Keratinocyte (primary cell): ENCODE data around the gene MAST2. TPM values are rescaled to one million over a fixed set of nuclear protein-coding genes. Genes with fewer than 3 reads are reported as not detected.

Experiments used
- DNase-seq: peaks from one replicate; pipeline ENCODE4 v3.0.0-alpha.2; 2011; ENCODE audit warnings: low read depth, missing footprints, low spot score
- FAIRE-seq: peaks from 2 replicates; lab custom pipeline; 2011; peaks lifted over from hg19 to GRCh38; lab: Jason Lieb, UNC
- H2AFZ ChIP-seq: 2 replicates; pipeline ENCODE4 v1.6.0; 2012; ENCODE audit warnings: low read length, control low read depth, inconsistent platforms; ENCODE audit not compliant: control insufficient read depth
- H3K27ac ChIP-seq: 2 replicates; pipeline ENCODE4 v1.5.1; 2011; ENCODE audit warnings: low read length; ENCODE audit not compliant: control insufficient read depth, insufficient read depth
- H3K27me3 ChIP-seq: 3 replicates; pipeline ENCODE4 v1.6.0; 2011; ENCODE audit warnings: low read length; ENCODE audit not compliant: control insufficient read depth, insufficient read depth; ENCODE audit errors: extremely low read depth
- H3K36me3 ChIP-seq, 2 experiments: 2 replicates in 1 of 2; 3 replicates in 1 of 2; pipeline ENCODE4 v1.5.1; 2011; ENCODE audit warnings: low read length in 2 of 2, mild to moderate bottlenecking in 1 of 2; ENCODE audit not compliant: control insufficient read depth in 2 of 2, insufficient read depth in 2 of 2; ENCODE audit errors: extremely low read depth in 1 of 2
- H3K4me1 ChIP-seq: 3 replicates; pipeline ENCODE4 v1.5.1; 2011; ENCODE audit warnings: low read length; ENCODE audit not compliant: control insufficient read depth, insufficient read depth; ENCODE audit errors: extremely low read depth
- H3K4me2 ChIP-seq: 3 replicates; pipeline ENCODE4 v1.6.0; 2011; ENCODE audit warnings: low read depth, low read length; ENCODE audit not compliant: control insufficient read depth, insufficient read depth; ENCODE audit errors: extremely low read depth
- H3K4me3 ChIP-seq, 3 experiments: fragments of 200-600 bp in 1 of 3; sonication (generic) in 1 of 3; 2 replicates in 2 of 3; 3 replicates in 1 of 3; pipeline ENCODE4 v1.5.1; 2011 to 2016; ENCODE audit warnings: low read length in 3 of 3, mild to moderate bottlenecking in 3 of 3, control low read depth in 2 of 3, inconsistent platforms in 1 of 3, low read depth in 1 of 3, mixed read lengths in 1 of 3, mixed run types in 1 of 3, moderate library complexity in 1 of 3; ENCODE audit not compliant: control insufficient read depth in 2 of 3, insufficient read depth in 2 of 3; ENCODE audit errors: extremely low read depth in 1 of 3
- H3K79me2 ChIP-seq: 2 replicates; pipeline ENCODE4 v1.6.0; 2012; ENCODE audit warnings: low read length; ENCODE audit not compliant: control insufficient read depth, insufficient read depth
- H3K9ac ChIP-seq: 3 replicates; pipeline ENCODE4 v1.6.0; 2011; ENCODE audit warnings: low read length; ENCODE audit not compliant: control insufficient read depth, insufficient read depth; ENCODE audit errors: extremely low read depth
- H3K9me1 ChIP-seq: 3 replicates; pipeline ENCODE4 v1.6.0; 2011; ENCODE audit warnings: low read length; ENCODE audit not compliant: control insufficient read depth, insufficient read depth; ENCODE audit errors: extremely low read depth
- H3K9me3 ChIP-seq: 2 replicates; pipeline ENCODE4 v1.5.1; 2012; ENCODE audit warnings: low read depth, low read length; ENCODE audit not compliant: control insufficient read depth
- H4K20me1 ChIP-seq: 3 replicates; pipeline ENCODE4 v1.6.0; 2011; ENCODE audit warnings: low read length; ENCODE audit not compliant: control insufficient read depth, insufficient read depth; ENCODE audit errors: extremely low read depth
- EZH2 ChIP-seq: IDR thresholded peaks from one replicate; pipeline ENCODE4 v1.6.1; 2012; ENCODE audit warnings: inconsistent platforms, mild to moderate bottlenecking, low read length, moderate library complexity
- dilution Hi-C: fragments of 300-500 bp; cut with MboI; formaldehyde crosslinking; loops from one replicate; pipeline ENCODE4 v1.7.0; 2020; ENCODE audit warnings: low sequenced_read_pairs; ENCODE audit not compliant: extremely low pct_ligation_motif_present
- polyA plus RNA-seq, 5 experiments: library from polyadenylated mRNA; depleted of rRNA in 3 of 5; stranded (reverse) in 3 of 5; stranded (forward) in 1 of 5; unstranded in 1 of 5; fragments of >200 nt; gene quantifications; 1 replicate in 1 of 5; 2 replicates in 3 of 5; 3 replicates in 1 of 5; pipeline versions ENCODE4 v1.2.1 to v1.2.3, GENCODE V29; 2011 to 2012; ENCODE audit warnings: missing spikeins in 2 of 5, low read depth in 1 of 5, low replicate concordance in 1 of 5
- TF ChIP-seq, protein P1 (sequence below), 3 experiments: IDR thresholded peaks in 1 of 3; conservative IDR thresholded peaks in 1 of 3; optimal IDR thresholded peaks in 1 of 3; 2 replicates in 2 of 3; 3 replicates in 1 of 3; pipeline versions ENCODE3 to v1.5.1; 2011; ENCODE audit warnings: low read length in 3 of 3, mild to moderate bottlenecking in 3 of 3, moderate library complexity in 2 of 3, control low read depth in 1 of 3, inconsistent platforms in 1 of 3; ENCODE audit not compliant: insufficient read depth in 2 of 3; ENCODE audit errors: extremely low read depth in 1 of 3

MAST2 gene
- polyA plus RNA-seq, 1 donor (not counting 4 experiments of a cell fraction or from before 2014, with no cell fraction given): 12.2 TPM

DNA sequence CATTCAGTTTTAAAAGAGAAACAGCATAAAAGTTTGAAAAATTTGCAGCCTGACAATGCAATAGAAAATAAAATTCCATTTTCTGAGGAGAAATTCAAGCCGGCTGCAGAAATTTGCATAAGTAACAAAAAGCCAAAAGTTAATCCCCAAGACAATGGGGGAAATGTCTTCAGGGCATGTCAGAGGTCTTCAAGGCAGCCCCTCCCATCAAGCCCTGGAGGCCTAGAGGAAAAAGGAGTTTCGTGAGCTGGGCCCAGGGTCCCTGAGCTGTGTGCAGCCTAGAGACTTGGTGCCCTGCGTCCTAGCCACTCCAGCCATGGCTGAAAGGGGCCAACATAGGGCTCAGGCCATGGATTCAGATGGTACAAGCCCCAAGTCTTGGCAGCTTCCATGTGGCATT is 254.4 kb downstream of the MAST2 start:
- Histone ChIP-seq H3K36me3 (peaks cover 0 to 3% of the 10 kb centered on the region in 2 experiments), H3K4me3 (no peak overlapping the region), H3K79me2 (no peaks in the 10 kb centered on the region), H3K27ac (no peak overlapping the region), H3K4me1 (no peaks in the 10 kb centered on the region), H3K9me1 (no peaks in the 10 kb centered on the region), H3K9me3 (no peaks in the 10 kb centered on the region), H2AFZ (no peak overlapping the region), H3K4me2 (no peak overlapping the region), H4K20me1 (no peaks in the 10 kb centered on the region), H3K27me3 (no peaks in the 10 kb centered on the region), H3K9ac (no peak overlapping the region)
- dilution Hi-C loops: no loop called here
- DNase-seq (no peak), FAIRE-seq (no peak)
- TF ChIP-seq, protein P1, sequence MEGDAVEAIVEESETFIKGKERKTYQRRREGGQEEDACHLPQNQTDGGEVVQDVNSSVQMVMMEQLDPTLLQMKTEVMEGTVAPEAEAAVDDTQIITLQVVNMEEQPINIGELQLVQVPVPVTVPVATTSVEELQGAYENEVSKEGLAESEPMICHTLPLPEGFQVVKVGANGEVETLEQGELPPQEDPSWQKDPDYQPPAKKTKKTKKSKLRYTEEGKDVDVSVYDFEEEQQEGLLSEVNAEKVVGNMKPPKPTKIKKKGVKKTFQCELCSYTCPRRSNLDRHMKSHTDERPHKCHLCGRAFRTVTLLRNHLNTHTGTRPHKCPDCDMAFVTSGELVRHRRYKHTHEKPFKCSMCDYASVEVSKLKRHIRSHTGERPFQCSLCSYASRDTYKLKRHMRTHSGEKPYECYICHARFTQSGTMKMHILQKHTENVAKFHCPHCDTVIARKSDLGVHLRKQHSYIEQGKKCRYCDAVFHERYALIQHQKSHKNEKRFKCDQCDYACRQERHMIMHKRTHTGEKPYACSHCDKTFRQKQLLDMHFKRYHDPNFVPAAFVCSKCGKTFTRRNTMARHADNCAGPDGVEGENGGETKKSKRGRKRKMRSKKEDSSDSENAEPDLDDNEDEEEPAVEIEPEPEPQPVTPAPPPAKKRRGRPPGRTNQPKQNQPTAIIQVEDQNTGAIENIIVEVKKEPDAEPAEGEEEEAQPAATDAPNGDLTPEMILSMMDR (optimal IDR thresholded peaks at IDR 0.05 in 1 of 3, IDR thresholded peaks at IDR 0.05 in 1 of 3, conservative IDR thresholded peaks at IDR 0.05 in 1 of 3; ENCODE audit: extremely low read depth in 1 of 3, insufficient read depth in 2 of 3, low read length in 3 of 3): no peak
- no peak for TF ChIP-seq EZH2

DNA sequence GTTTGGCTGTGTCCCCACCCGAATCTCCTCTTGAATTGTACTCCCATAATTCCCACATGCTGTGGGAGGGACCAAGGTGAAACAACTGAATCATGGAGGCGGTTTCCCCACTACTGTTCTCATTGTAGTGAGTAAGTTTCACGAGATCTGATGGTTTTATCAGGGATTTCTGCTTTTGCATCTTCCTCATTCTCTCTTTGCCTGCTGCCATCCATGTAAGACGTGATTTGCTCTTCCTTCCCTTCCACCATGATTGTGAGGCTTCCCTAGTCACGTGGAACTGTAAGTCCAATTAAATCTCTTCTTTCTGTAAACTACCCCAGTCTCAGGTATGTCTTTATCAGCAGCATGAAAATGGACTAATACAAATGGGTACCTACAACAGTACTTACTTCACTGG is 255.5 kb downstream of the MAST2 start:
- DNase-seq: no peak

More for the DNA sequence above, 255.5 kb downstream of the MAST2 start:
- FAIRE-seq: no peak
- Histone ChIP-seq H3K9ac (no peak overlapping the region), H3K4me3 (no peak overlapping the region), H3K27me3 (no peaks in the 10 kb centered on the region), H3K27ac (no peak overlapping the region), H3K4me2 (no peak overlapping the region), H4K20me1 (no peaks in the 10 kb centered on the region), H3K4me1 (no peaks in the 10 kb centered on the region), H3K36me3 (peaks cover 0 to 3% of the 10 kb centered on the region in 2 experiments), H3K9me3 (no peaks in the 10 kb centered on the region), H3K79me2 (no peaks in the 10 kb centered on the region), H3K9me1 (no peaks in the 10 kb centered on the region), H2AFZ (no peak overlapping the region)
- TF ChIP-seq, protein P1 (optimal IDR thresholded peaks at IDR 0.05 in 1 of 3, IDR thresholded peaks at IDR 0.05 in 1 of 3, conservative IDR thresholded peaks at IDR 0.05 in 1 of 3; ENCODE audit: extremely low read depth in 1 of 3, insufficient read depth in 2 of 3, low read length in 3 of 3): no peak
- no peak for TF ChIP-seq EZH2
- dilution Hi-C loops: no loop called here
